ENCODE data around the gene EIF2B4.

Gene EIF2B4

GRCh38 chr2:27316655-27317412 is 53.3 kb downstream of the EIF2B4 start:
- TF ChIP-seq CTCF (IDR thresholded peaks at IDR 0.05; ENCODE audit: control insufficient read depth, extremely low read depth, insufficient read depth): no peak
- no peak overlapping the region for H3K4me3 ChIP-seq (ENCODE audit: low read depth, low read length)
- no peak for DNase-seq (ENCODE audit: low read depth)

GRCh38 chr2:27315122-27315521 is 55.0 kb downstream of the EIF2B4 start:
- no peak for TF ChIP-seq CTCF (IDR thresholded peaks at IDR 0.05; ENCODE audit: control insufficient read depth, extremely low read depth, insufficient read depth)
- H3K4me3 ChIP-seq (ENCODE audit: low read depth, low read length): no peak overlapping the region
- no peak for DNase-seq (ENCODE audit: low read depth)

GRCh38 chr2:27314709-27315108 is 55.4 kb downstream of the EIF2B4 start:
- no peak for TF ChIP-seq CTCF (IDR thresholded peaks at IDR 0.05; ENCODE audit: control insufficient read depth, extremely low read depth, insufficient read depth)
- H3K4me3 ChIP-seq (ENCODE audit: low read depth, low read length): no peak overlapping the region
- no peak for DNase-seq (ENCODE audit: low read depth)
